GM21360 (cell line): ENCODE measurements around the gene KREMEN1.

Experiments
- ATAC-seq: cut with Tn5 transposase; IDR thresholded peaks from one replicate; pipeline ENCODE4 v1.9.1; 2021; ENCODE audit warnings: mild to moderate bottlenecking, moderate library complexity; ENCODE audit not compliant: unreplicated experiment

The KREMEN1 gene

GRCh38 chr22:29216873-29217666 is 144.2 kb downstream of the KREMEN1 start:
- no peak for ATAC-seq
